ENCODE measurements around the gene TYK2.
A peak's percentile ranks its signal among the peaks of the same experiment; 100 is the strongest.

The TYK2 gene

DNA sequence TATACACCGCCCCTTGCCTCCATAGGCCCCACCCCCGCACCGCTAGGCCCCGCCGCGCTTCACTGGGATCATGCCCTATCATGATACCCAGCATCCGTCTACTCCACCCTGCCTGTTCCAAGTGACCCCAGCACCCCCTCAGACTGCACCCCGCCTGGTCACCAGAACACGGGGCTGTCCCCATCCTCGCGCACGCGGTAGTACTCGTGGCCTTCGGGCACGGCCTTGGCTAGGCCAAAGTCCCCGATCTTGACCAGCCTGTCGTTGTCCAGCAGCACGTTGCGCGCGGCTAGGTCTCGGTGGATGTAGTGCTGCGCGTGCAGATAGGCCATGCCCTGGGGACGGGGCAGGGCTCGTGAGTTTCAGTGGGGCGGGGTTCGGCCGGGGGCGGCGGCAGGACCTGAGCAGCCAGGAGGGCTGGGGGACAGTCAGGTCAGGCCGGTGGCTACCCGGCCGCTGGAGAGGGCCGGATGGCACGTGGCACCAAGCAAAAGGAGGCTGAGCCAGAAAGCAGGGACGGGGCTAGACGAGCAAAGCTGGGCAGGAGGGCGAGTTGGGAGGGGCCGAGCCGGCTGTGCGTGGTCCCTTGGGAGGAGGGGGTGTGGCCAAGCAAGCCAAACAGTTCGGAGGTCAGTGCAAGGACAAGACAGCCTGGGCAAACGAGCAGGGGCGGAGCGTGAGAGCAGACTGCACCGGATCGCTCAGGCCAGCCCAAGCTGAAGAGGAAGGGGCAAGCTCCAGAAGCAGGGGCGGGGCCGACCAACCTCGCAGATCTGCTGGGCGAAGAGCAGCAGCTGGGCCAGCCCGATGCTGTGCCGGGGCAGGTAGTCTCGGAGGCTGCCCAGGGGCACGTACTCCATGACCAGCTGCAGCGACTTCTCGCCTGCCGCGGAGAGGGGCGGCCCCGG is 27.4 kb downstream of the TYK2 start:
- POLR2A ChIA-PET = interaction anchor here (1.2 kb wide), 1 partner anchor 28 kb away, joined by 3 read pairs; the partner anchor contains the start of gene TYK2
- CTCF ChIA-PET = no interaction called here
- Histone ChIP-seq H3K4me1 (ENCODE audit: control insufficient read depth, insufficient read depth, low read length) (no peaks in the 10 kb centered on the region), H3K4me3 (ENCODE audit: low read depth, low read length) (no peak overlapping the region), H3K9me3 (ENCODE audit: control insufficient read depth, insufficient read depth, low read depth, low read length) (no peaks in the 10 kb centered on the region), H3K27ac (ENCODE audit: extremely low read depth, low read depth, low read length) (no peak overlapping the region), H3K36me3 (ENCODE audit: control insufficient read depth in 2 of 2, insufficient read depth in 1 of 2, low read length in 2 of 2) (peaks cover 4 to 62% of the 10 kb centered on the region in 2 experiments; a peak in 2 of 3 replicates)
- no peak for TF ChIP-seq ZBTB6 (tag by site-specific recombination; IDR thresholded peaks at IDR 0.05)
- TF ChIP-seq ZNF16 (tag by site-specific recombination; IDR thresholded peaks at IDR 0.05; ENCODE audit: low read depth) = no peak
- peak; percentile 14; the same call in 1 of the 2 replicates for TF ChIP-seq PRDM10 (tag by site-specific recombination; IDR thresholded peaks at IDR 0.05)
- TF ChIP-seq ZNF600 (tag by site-specific recombination; IDR thresholded peaks at IDR 0.05) = peak; percentile 52; the same call in 1 of the 2 replicates
- no peak for TF ChIP-seq ZNF133 (tag by site-specific recombination; IDR thresholded peaks at IDR 0.05)
- no peak for TF ChIP-seq ZNF558 (tag by site-specific recombination; IDR thresholded peaks at IDR 0.05)
- no peak for TF ChIP-seq REST (tag by site-specific recombination; IDR thresholded peaks at IDR 0.05)
- TF ChIP-seq, protein P1, sequence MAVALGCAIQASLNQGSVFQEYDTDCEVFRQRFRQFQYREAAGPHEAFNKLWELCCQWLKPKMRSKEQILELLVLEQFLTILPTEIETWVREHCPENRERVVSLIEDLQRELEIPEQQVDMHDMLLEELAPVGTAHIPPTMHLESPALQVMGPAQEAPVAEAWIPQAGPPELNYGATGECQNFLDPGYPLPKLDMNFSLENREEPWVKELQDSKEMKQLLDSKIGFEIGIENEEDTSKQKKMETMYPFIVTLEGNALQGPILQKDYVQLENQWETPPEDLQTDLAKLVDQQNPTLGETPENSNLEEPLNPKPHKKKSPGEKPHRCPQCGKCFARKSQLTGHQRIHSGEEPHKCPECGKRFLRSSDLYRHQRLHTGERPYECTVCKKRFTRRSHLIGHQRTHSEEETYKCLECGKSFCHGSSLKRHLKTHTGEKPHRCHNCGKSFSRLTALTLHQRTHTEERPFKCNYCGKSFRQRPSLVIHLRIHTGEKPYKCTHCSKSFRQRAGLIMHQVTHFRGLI (tag by site-specific recombination; IDR thresholded peaks at IDR 0.05) = no peak
- no peak for TF ChIP-seq ZBTB21 (tag by site-specific recombination; IDR thresholded peaks at IDR 0.05)
- TF ChIP-seq ZNF530 (tag by site-specific recombination; IDR thresholded peaks at IDR 0.05; ENCODE audit: low read depth) = no peak

GRCh38 chr19:10346509-10346908 is 33.9 kb downstream of the TYK2 start:
- CTCF ChIA-PET = interaction anchor here (0.6 to 1.0 kb wide), 2 partner anchors 12 to 37 kb away, joined by 4 read pairs; no protein-coding TSS in a partner anchor
- POLR2A ChIA-PET = no interaction called here
- Histone ChIP-seq H3K27ac (ENCODE audit: extremely low read depth, low read depth, low read length) (no peak overlapping the region), H3K4me3 (ENCODE audit: low read depth, low read length) (no peak overlapping the region), H3K9me3 (ENCODE audit: control insufficient read depth, insufficient read depth, low read depth, low read length) (no peaks in the 10 kb centered on the region), H3K4me1 (ENCODE audit: control insufficient read depth, insufficient read depth, low read length) (no peaks in the 10 kb centered on the region), H3K36me3 (ENCODE audit: control insufficient read depth in 2 of 2, insufficient read depth in 1 of 2, low read length in 2 of 2) (peaks cover 0 to 13% of the 10 kb centered on the region in 2 experiments; a peak in 2 of 3 replicates)
- TF ChIP-seq ZFHX2 (tag by site-specific recombination; conservative IDR thresholded peaks at IDR 0.05) = 0 out of 2 replicates have a peak, but pooled peaks have one; percentile 7
- TF ChIP-seq ZNF48 (tag by site-specific recombination; IDR thresholded peaks at IDR 0.05) = no peak
- TF ChIP-seq ZNF473 (tag by site-specific recombination; IDR thresholded peaks at IDR 0.05) = no peak

Data from HEK293 (cell line).